ENCODE results near the gene OSBPL5. TPM values are rescaled to one million over a fixed set of nuclear protein-coding genes. Genes with fewer than 3 reads are reported as not detected.

Gene OSBPL5
- total and polyA plus RNA-seq, 2 of the 4 experiments (the other 2 are of a cell fraction): 14.9 to 22.3 TPM

DNA sequence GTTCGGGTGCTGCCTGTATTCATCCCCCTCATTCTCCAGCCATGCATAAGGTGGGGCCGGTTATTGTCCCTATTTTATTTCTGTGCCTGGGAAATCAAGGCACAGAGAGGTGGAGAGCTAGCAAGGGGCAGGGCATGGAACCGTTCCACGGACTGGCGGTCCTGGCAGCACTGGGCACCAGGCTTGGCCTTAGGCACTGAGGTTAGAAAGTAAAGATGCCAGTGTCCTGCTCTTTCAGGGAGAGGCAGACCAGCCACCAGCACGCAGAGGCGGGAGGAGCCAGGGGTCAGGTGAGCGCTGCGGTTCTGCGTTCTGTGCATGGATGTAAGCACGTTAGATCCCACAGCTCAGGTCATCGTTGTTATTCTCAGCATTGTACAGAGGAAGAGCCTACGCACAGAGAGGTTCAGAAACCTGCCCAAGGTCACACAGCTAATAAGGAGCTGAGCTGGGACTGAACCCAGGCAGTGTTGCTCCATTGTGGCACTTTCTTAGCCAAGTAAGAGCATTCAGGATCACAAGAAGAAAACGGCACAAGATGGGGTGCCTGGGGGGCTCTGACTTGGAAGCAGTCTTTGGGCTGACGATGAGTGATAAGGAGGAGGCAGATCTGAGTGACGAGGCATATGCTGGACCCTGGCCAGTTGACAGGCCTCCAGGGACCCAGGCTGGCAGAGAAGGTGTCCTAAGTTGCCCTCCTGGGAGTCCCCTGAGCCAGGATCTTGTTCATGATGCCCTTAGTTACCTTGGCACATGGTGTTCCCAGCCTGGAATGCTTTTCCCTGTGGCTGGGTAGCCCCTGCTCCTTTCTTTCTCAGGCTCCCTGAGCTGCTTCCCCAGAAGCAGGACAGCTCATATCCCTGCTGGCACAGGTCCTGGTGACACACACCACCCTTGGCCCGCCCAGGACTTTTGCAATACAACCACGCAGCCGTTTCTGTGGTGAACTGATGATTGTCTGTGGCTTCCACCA lies 41.1 kb downstream of the OSBPL5 start (continued):
- TF ChIP-seq MAZ (IDR thresholded peaks at IDR 0.05; ENCODE audit: borderline replicate concordance, low read depth, low read length) (peak; percentile 70; the same call in 1 of the 2 replicates), MXI1 (IDR thresholded peaks at IDR 0.05; ENCODE audit: borderline replicate concordance, low read depth, low read length) (no peak), FOS (IDR thresholded peaks at IDR 0.05; ENCODE audit: low read depth, low read length) (peak; percentile 73)

GRCh38 chr11:3123305-3123704 lies 41.8 kb downstream of the OSBPL5 start:
- POLR2A ChIA-PET (ENCODE audit: unreplicated experiment): interaction anchor here (0.6 kb wide), 1 partner anchor 104 kb away, joined by 3 read pairs; no protein-coding TSS in a partner anchor
- no peak overlapping the region for H3K27ac ChIP-seq (ENCODE audit: insufficient read depth, low read length)
- intact Hi-C loops (cut with micrococcal nuclease): loop anchor here (5.0 kb wide), 1 partner anchor 39 kb away; no protein-coding TSS in a partner anchor

More at GRCh38 chr11:3123305-3123704, 41.8 kb downstream of the OSBPL5 start:
- Histone ChIP-seq H4K91ac (ENCODE audit: insufficient read depth, low read depth, low read length) (no peak overlapping the region), H3K4me2 (ENCODE audit: low read depth, low read length) (no peak overlapping the region), H3K27me3 (ENCODE audit: control insufficient read depth, insufficient read depth, low read length) (no peaks in the 10 kb centered on the region), H4K8ac (ENCODE audit: low read depth in 2 of 2, low read length in 2 of 2) (no peak overlapping the region), H3K79me1 (ENCODE audit: low read depth in 1 of 2, low read length in 2 of 2) (peaks cover 0 to 11% of the 10 kb centered on the region in 2 experiments; a peak in 3 of 4 replicates), H2BK15ac (ENCODE audit: low read depth, low read length) (no peak overlapping the region), H2AFZ (replicated peaks; ENCODE audit: low read length, poor library complexity) (no peak overlapping the region), H2BK20ac (ENCODE audit: low read depth, low read length) (no peak overlapping the region), H3K4ac (ENCODE audit: low read depth, low read length) (no peak overlapping the region), H3K14ac (replicated peaks; ENCODE audit: low read depth, low read length) (no peak overlapping the region), H3K9me3 (ENCODE audit: control insufficient read depth, insufficient read depth, low read length) (no peaks in the 10 kb centered on the region), H2AK5ac (ENCODE audit: low read depth, low read length) (no peak overlapping the region), H4K20me1 (ENCODE audit: insufficient read depth, low read length) (peaks cover 19% of the 10 kb centered on the region), H2BK5ac (ENCODE audit: low read depth, low read length, poor library complexity, severe bottlenecking) (no peak overlapping the region), H3K23ac (ENCODE audit: low read depth, low read length) (no peak overlapping the region), H3K9ac (ENCODE audit: low read depth, low read length) (no peak overlapping the region), H3K56ac (ENCODE audit: extremely low read depth, insufficient read depth, low read length) (no peak overlapping the region), H3K4me3 (ENCODE audit: insufficient read depth, low read depth, low read length) (no peak overlapping the region), H4K5ac (ENCODE audit: low read depth, low read length) (no peak overlapping the region), H2AK9ac (replicated peaks; ENCODE audit: low read depth, low read length, poor library complexity) (no peak overlapping the region), H3K18ac (ENCODE audit: low read depth, low read length) (no peak overlapping the region), H3K4me1 (ENCODE audit: control insufficient read depth, insufficient read depth, low read length) (peaks cover 6% of the 10 kb centered on the region), H3K36me3 (ENCODE audit: control insufficient read depth, insufficient read depth, low read length) (peaks cover 60% of the 10 kb centered on the region), H2BK120ac (ENCODE audit: low read depth, low read length) (no peak overlapping the region), H3K9me1 (ENCODE audit: insufficient read depth, low read length) (peaks cover 12% of the 10 kb centered on the region)
- 86% methylated on average over 15 of the region's 19 CpGs; no CpG with 5 or more reads in 1 of the 2 experiments for WGBS, 2 experiments (ENCODE audit: extremely low coverage in 2 of 2, insufficient read length in 1 of 2)
- ATAC-seq (ENCODE audit: low read depth): no peak
- TF ChIP-seq MXI1 (IDR thresholded peaks at IDR 0.05; ENCODE audit: borderline replicate concordance, low read depth, low read length): no peak
- no peak for TF ChIP-seq POLR2A (IDR thresholded peaks at IDR 0.05; ENCODE audit: low read depth, low read length)
- TF ChIP-seq RFX5 (IDR thresholded peaks at IDR 0.05; ENCODE audit: low read depth, low read length): no peak
- TF ChIP-seq NFE2L2 (IDR thresholded peaks at IDR 0.05; ENCODE audit: low read depth, low read length): no peak
- no peak for TF ChIP-seq SMC3 (IDR thresholded peaks at IDR 0.05; ENCODE audit: low read depth, low read length)
- TF ChIP-seq BHLHE40 (IDR thresholded peaks at IDR 0.05; ENCODE audit: low read depth, low read length): no peak
- no peak for TF ChIP-seq CHD1 (IDR thresholded peaks at IDR 0.05; ENCODE audit: low read depth, low read length)
- dilution Hi-C loops (cut with HindIII; ENCODE audit: low sequenced_read_pairs, unreplicated experiment): no loop called here
- CTCF ChIA-PET: no interaction called here
- in situ Hi-C loops (cut with MboI; ENCODE audit: low sequenced_read_pairs): no loop called here
- DNase-seq: no peak
- no TSS peak for BruUV-seq (replicated peaks)

Measured in IMR-90 (cell line).